Measurements from ENCODE around the gene OTOR.
A peak's percentile ranks its signal among the peaks of the same experiment; 100 is the strongest.

The OTOR gene

GRCh38 chr20:16748308-16748900, at the start of gene OTOR:
TSS of gene OTOR (plus strand) at chr20:16748358. CDS start at chr20:16748402, 44 bp downstream.
- no peak for DNase-seq

GRCh38 chr20:16699293-16699692, 48.9 kb upstream of the OTOR start:
- DNase-seq: no peak

- DNase-seq: no peak
Observed at GRCh38 chr20:16701296-16701695, 46.9 kb upstream of the OTOR start.

DNA sequence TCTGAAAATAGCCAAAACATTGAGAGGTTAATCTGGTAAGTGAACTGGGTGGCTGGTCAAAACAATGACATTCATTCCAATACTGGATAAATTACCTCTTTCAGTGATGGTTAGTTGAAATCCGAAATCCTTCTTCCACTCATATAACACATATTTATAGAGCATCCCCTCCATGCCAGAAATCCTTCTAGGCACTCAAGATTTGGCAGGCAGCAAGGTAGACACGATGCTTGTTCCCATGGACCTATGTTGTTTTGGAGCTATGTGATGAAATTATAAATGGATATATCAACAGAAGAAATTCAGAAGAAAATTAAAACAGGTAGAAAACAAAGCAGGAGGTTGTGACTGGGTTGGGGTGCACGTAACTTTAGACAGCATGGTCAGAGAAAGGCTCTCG, 44.6 kb upstream of the OTOR start:
- DNase-seq: no peak

DNA sequence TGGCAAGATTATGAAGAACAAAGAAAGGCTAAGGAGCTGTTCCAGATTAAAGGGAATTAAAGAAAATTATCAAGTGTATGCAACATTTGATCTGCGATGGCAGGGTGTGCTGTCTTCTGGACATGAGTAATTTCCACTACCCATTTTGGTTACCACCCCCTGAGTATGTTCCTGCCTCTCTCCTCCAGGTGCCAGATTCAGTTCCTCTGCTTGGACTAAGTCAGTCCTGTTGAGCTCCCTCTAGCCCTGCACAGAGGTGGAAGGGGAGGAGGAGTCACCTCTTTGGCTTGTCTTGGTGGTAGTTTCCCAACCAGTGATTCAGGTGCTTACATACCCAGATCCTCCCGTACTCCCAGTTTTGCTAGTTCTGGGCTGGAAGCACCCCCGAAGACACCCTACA, 40.5 kb upstream of the OTOR start:
- no peak for DNase-seq

GRCh38 chr20:16708602-16709001, 39.6 kb upstream of the OTOR start:
- DNase-seq: peak; percentile 67

- DNase-seq: no peak
Observed at GRCh38 chr20:16709017-16709416, 39.1 kb upstream of the OTOR start.

GRCh38 chr20:16710781-16711180, 37.4 kb upstream of the OTOR start:
- no peak for DNase-seq

GRCh38 chr20:16711661-16712258, 36.4 kb upstream of the OTOR start:
- DNase-seq: no peak

GRCh38 chr20:16712511-16712947, 35.6 kb upstream of the OTOR start:
- no peak for DNase-seq

DNA sequence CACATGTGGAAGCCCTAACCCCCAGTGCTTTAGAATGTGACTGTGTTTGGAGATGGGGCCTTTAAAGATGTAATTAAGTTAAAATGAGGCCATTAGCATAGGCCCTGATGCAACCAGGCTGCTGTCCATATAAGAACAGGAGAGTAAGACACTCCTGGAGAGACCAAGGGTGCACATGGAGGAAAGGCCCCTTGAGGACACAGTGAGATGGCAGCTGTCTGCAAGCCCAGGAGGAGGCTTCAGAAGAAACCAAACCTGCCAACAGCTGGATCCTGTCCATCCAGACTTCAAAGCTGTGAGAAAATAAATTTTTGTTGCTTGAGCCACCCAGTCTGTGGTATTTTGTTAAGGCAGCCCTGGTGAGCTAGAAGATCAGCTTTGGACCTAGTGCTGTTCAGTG, 35.1 kb upstream of the OTOR start:
- no peak for DNase-seq

DNA sequence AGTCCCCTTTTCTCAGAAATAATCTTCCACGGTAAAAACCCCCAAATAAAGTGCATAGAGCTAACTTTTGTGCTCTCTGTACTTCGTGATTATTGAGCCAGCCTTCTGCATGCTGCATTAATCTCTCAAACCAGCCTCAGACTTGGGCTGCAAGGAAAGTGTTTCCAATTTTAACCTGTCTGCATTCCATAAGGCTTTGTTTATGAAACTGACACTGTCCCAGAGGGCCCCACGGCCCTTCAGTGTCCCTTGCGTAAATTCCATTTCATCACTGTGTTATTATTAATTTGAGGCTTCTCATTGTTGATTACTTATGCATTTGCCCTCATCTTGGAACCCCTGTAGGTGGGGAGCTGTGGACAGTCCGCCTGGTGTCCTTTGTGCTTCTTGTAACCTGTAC, 33.9 kb upstream of the OTOR start:
- no peak for DNase-seq

DNA sequence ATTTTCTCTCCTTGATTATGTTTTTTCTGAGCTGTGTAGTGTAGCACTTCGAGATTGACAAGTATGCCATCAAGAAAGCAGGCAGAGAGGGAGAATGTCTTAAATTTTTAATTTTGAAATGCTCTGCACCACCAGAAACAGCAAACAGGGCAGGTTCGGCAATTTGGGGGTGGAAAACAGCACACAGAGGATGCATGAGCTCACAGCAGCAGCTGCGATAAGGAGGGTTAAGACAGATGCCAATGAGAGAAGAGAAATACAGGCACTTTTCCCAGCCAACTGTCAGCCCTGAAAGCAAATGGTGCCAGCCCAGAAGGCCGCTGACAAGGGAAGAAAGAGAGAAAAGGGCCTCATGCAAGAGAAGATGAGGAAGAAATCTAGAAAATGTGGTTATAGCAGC, 33.4 kb upstream of the OTOR start:
- DNase-seq: no peak

- no peak for DNase-seq
Observed at GRCh38 chr20:16719421-16719820, 28.7 kb upstream of the OTOR start.

DNA sequence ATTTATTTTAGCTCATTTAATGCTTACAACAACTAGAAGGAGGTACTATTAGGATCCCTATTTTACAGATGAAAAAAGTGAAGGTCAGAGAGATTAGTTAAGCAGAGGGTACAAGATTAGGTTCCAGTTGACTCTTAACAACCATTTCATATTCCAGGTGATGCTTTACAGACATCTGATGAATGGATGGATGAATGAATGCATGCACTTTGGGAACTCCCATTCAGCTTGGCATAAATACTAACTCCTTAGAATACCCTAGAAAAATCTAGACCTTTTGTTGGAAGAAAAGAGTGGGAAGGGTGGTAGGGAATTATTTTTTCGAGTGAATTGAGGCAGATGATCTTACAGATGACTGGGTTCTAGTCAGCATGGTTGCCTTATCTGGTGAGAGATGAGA, 19.1 kb upstream of the OTOR start:
- DNase-seq: no peak

DNA sequence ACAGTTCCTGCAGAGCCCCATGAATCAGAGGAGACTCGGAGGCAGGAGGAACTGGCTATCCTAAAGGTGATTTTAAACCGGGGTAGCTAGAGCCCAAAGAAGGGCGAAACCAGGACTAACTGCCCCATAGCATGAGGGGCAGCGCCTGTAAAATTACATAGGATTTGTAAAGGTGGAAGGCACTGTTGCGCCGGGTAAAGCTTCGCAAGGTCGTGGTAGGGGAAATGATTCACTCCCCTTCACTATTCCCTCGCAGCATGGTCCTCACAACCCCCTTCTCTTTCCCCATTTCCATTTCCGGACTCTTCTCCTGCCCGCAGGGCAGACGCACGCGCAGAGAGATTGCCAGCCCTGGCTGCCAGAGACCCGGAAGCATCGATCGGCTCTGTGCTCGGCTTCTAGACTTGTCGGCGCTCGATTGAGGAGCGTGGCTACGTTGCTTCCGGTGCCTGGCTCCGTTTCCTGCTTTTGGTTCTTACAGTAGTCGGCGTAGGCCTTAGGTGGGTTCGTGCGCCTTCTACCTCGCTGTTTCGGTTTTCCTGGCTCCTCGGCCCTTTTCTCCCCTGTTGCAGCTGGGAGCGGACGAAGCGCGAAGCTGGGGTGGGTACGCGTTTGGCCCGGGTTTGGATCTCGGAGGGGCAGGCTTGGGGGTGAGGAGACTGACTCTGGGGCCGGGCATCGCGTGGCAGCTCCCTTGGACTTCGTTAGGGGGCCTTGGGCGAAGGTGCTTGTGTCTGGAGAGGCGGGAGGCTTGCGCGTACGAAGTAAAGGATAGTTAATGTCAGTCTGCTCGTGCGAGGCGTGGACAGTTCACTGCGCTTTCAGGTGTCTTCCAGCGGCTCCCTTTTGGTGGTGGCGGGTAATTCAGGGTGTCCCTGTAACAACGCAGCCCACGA, 18.3 kb upstream of the OTOR start, which contains the start of gene SNRPB2:
TSS of gene SNRPB2 (plus strand) at position 462 of the 896 bp plus-strand sequence. CDS start 1,677 bp downstream, outside the sequence.
- peak; percentile 92 for DNase-seq

DNA sequence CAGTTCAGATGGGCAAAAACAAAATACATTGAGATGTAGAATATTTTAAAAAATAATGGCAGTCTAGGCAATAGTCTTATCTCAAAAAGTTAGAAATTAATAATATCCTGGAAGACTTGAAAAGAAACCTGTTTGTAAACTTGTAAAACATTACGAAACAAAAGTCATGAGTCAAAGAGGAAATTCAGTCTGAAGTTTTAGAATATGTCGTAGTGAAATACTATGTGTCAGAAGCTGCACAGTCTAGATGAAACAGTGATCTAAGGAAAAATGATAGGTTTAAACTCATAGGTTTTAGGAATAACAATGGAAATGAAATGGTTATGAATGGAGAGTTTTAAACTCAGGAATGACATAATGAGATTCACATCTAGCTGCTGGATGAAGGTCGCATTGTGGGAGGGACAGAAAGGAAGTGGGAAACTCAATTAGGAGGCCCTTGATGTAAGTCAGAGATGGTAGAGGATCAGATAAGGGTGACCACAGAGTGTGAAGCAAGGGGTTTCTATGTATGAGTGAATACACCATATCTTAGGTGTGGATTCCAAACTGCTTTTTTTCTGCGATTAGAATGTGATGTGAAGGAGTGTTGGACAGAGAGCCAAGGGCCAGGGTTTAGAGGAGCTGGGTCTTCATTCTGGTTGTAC, 15.5 kb upstream of the OTOR start:
- DNase-seq: no peak

DNA sequence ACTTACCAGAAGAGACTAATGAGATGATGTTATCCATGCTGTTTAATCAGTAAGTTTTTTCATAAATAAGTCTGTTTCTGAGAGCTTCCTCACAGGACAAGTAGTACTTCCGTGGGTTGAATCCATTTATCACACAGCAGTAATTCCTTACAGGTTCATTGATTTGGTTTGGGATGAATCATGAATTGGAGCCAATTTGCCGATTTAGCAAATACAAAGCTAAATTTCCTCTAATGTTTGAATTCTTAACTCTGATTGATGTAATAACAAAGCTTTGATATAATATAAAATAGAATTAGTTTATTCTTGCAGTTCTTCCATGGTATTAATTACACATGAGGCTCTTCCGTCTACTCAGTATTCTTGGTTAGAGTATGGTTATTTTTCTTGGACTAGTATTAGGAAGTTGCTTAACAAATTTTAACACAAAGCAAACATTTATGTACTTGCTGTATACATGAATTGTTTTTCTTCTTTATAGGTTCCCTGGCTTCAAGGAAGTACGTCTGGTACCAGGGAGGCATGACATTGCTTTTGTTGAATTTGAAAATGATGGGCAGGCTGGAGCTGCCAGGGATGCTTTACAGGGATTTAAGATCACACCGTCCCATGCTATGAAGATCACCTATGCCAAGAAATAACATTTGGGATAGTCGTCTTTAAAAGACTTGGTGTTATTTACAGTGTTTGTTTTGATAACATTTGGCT, 7.6 kb upstream of the OTOR start:
- no peak for DNase-seq

DNA sequence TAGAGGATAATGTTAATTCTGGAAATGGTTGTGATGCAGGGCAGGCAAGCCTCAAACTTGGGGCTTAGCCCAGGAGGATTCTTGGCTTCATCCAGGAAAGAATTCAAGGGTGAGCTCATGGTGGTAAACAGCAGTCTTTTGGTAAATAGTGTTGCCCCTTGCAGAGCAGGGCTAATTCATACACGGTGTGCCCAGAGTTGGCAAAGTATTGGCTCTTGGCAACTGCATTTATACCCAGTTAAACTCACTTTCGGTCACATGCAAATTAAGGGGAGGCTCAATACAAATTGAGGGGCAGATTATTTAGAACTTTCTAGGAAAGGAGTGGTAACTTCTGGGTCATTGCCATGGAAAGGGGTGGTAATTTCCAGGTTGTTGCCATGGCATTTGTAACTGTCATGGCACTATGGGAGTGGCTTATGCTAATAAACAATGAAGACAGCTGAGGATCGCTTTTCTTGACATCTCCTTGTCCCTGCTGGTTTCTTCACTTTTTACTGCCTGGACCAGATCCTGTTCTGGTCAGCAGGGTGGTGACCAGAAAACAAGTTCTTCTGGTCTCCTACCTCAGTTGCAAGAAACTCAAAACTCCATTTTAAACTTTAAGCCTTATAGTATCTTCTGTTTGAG, 3.9 kb upstream of the OTOR start:
- no peak for DNase-seq

GRCh38 chr20:16745204-16745603, 3.0 kb upstream of the OTOR start:
- DNase-seq: no peak

DNA sequence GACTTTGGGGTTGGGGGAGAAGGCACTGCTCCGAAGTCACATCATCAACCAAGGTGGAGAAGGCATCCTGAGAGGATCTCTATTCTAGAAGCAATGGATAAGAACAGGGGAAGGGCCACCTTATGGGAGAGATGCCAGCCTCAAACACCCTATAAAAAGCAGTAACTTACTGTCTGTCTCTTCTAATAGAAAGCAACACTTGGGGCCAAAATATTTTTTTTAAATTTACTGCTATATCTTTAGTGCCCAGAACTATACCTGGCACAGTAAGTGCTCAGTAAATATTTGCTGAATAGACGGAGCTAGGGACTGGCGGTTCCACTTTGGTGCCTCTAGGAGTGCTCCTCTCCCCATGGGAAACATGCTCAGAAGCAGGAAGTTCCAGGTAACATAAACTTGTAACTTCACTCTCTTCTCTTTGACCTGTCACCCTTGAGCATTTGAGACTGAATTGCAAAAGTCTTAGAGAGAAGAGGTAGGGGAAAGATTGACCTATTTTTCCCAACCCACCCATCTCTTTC, 807 bp upstream of the OTOR start:
- DNase-seq: peak; percentile 59

- no peak for DNase-seq
Observed at GRCh38 chr20:16749573-16749972, 1.4 kb downstream of the OTOR start.

All from NCI-H2029 treated with DMSO at 0.1 percent for 48 hours (cell line).